ENCODE results near the gene TEX13A. TPM values are rescaled to one million over a fixed set of nuclear protein-coding genes. Genes with fewer than 3 reads are reported as not detected.
"Not testable (repeated sequence)": the region's sequence is repeated elsewhere in the genome, so short reads cannot be mapped to it uniquely, and the experiment has no call there.

The TEX13A gene
- total and polyA plus RNA-seq, 4 donors, result not detected

DNA sequence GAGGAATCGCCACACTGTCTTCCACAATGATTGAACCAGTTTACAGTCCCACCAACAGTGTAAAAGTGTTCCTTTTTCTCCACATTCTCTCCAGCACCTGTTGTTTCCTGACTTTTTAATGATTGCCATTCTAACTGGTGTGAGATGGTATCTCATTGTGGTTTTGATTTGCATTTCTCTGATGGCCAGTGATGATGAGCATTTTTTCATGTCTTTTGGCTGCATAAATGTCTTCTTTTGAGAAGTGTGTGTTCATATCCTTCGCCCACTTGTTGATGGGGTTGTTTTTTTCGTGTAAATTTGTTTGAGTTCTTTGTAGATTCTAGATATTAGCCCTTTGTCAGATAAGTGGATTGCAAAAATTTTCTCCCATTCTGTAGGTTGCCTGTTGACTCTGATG lies 16.9 kb upstream of the TEX13A start:
- ATAC-seq (ENCODE audit: low FRiP score); intact Hi-C loops (cut with DNase I); H3K36me3 ChIP-seq (ENCODE audit: control insufficient read depth in 1 of 2, insufficient read depth in 2 of 2, low read length in 1 of 2): not testable (repeated sequence)

DNA sequence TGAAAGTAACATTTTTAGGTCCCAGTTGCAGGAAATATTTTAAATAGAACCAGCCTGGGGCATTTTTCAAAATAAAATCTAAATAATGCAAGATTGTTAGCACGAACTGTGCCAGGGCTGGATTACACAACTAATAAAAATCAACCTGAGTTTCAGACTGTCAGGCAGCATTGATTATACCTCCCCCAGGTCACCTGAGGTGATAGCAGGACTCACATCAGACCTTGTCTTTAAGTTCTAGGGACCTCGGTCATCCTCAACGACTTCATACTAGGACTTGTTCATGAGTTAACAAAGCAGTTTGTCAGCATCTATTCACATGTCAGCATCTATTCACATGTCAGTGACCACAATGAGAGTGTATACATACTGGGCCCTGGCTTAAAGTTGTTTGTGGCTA lies 8.7 kb upstream of the TEX13A start:
- H3K27me3 ChIP-seq (ENCODE audit: control insufficient read depth in 1 of 2, insufficient read depth in 2 of 2, low read length in 1 of 2), result no peaks in the 10 kb centered on the region
- no peak overlapping the region for H3K27ac ChIP-seq (ENCODE audit: low read depth in 1 of 2, low read length in 2 of 2)
- no peak overlapping the region for H3K4me3 ChIP-seq (ENCODE audit: low read length in 2 of 2)
- ATAC-seq (ENCODE audit: low FRiP score) (no peak), DNase-seq (no peak)
- no peaks in the 10 kb centered on the region for H3K36me3 ChIP-seq (ENCODE audit: control insufficient read depth in 1 of 2, insufficient read depth in 2 of 2, low read length in 1 of 2)
- WGBS, 2 donors, result 66 to 79% methylated on average over 3 of the region's 3 CpGs
- H3K4me1 ChIP-seq (ENCODE audit: control insufficient read depth in 1 of 2, insufficient read depth in 2 of 2, low read length in 2 of 2), result no peaks in the 10 kb centered on the region
- intact Hi-C loops (cut with DNase I), result no loop called here
- no peaks in the 10 kb centered on the region for H3K9me3 ChIP-seq (ENCODE audit: control insufficient read depth, low read length)

More for the DNA sequence above, 16.9 kb upstream of the TEX13A start:
- H3K4me3 ChIP-seq (ENCODE audit: low read length in 2 of 2); H3K27me3 ChIP-seq (ENCODE audit: control insufficient read depth in 1 of 2, insufficient read depth in 2 of 2, low read length in 1 of 2); DNase-seq; H3K4me1 ChIP-seq (ENCODE audit: control insufficient read depth in 1 of 2, insufficient read depth in 2 of 2, low read length in 2 of 2); H3K9me3 ChIP-seq (ENCODE audit: control insufficient read depth, low read length); H3K27ac ChIP-seq (ENCODE audit: low read depth in 1 of 2, low read length in 2 of 2): not testable (repeated sequence)
- 76 to 82% methylated on average over 3 of the region's 3 CpGs for WGBS, 2 donors

DNA sequence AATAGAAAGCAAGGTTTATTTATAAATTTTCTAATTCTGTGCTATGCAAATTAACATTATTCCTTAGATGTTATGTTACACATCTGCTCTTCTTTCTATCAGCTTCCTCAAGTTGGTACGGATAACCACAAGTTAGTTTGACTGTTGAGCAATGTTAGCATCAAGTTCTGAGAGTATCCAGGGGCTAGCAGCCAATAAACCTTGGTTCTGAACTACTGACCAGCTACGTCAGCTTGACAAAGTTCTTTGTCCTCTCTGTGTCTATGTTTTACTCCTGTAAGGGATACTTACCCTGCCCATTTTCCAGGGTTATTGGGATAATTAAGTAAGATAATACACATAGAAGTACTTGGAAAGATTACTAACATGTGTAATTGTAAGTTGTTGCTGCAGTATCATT lies 8.1 kb upstream of the TEX13A start:
- DNase-seq, result no peak
- no peaks in the 10 kb centered on the region for H3K9me3 ChIP-seq (ENCODE audit: control insufficient read depth, low read length)
- H3K4me3 ChIP-seq (ENCODE audit: low read length in 2 of 2), result no peak overlapping the region
- H3K27ac ChIP-seq (ENCODE audit: low read depth in 1 of 2, low read length in 2 of 2), result no peak overlapping the region
- no peak for ATAC-seq (ENCODE audit: low FRiP score)
- H3K27me3 ChIP-seq (ENCODE audit: control insufficient read depth in 1 of 2, insufficient read depth in 2 of 2, low read length in 1 of 2), result no peaks in the 10 kb centered on the region
- H3K36me3 ChIP-seq (ENCODE audit: control insufficient read depth in 1 of 2, insufficient read depth in 2 of 2, low read length in 1 of 2), result no peaks in the 10 kb centered on the region
- 69 to 73% methylated on average over 2 of the region's 2 CpGs for WGBS, 2 donors
- no peaks in the 10 kb centered on the region for H3K4me1 ChIP-seq (ENCODE audit: control insufficient read depth in 1 of 2, insufficient read depth in 2 of 2, low read length in 2 of 2)
- intact Hi-C loops (cut with DNase I), result no loop called here

- DNase-seq, result no peak
- Histone ChIP-seq H3K4me1 (ENCODE audit: control insufficient read depth in 1 of 2, insufficient read depth in 2 of 2, low read length in 2 of 2) (no peaks in the 10 kb centered on the region), H3K9me3 (ENCODE audit: control insufficient read depth, low read length) (no peaks in the 10 kb centered on the region), H3K27me3 (ENCODE audit: control insufficient read depth in 1 of 2, insufficient read depth in 2 of 2, low read length in 1 of 2) (no peaks in the 10 kb centered on the region), H3K27ac (ENCODE audit: low read depth in 1 of 2, low read length in 2 of 2) (no peak overlapping the region), H3K4me3 (ENCODE audit: low read length in 2 of 2) (no peak overlapping the region), H3K36me3 (ENCODE audit: control insufficient read depth in 1 of 2, insufficient read depth in 2 of 2, low read length in 1 of 2) (no peaks in the 10 kb centered on the region)
- ATAC-seq (ENCODE audit: low FRiP score), result no peak
- intact Hi-C loops (cut with DNase I), result no loop called here
- 66 to 77% methylated on average over 5 of the region's 5 CpGs for WGBS, 2 donors
Measured at GRCh38 chrX:105226499-105226898, 6.0 kb upstream of the TEX13A start.

- intact Hi-C loops (cut with DNase I), result no loop called here
- Histone ChIP-seq H3K4me1 (ENCODE audit: control insufficient read depth in 1 of 2, insufficient read depth in 2 of 2, low read length in 2 of 2) (no peaks in the 10 kb centered on the region), H3K27ac (ENCODE audit: low read depth in 1 of 2, low read length in 2 of 2) (no peak overlapping the region), H3K36me3 (ENCODE audit: control insufficient read depth in 1 of 2, insufficient read depth in 2 of 2, low read length in 1 of 2) (no peaks in the 10 kb centered on the region), H3K27me3 (ENCODE audit: control insufficient read depth in 1 of 2, insufficient read depth in 2 of 2, low read length in 1 of 2) (no peaks in the 10 kb centered on the region), H3K9me3 (ENCODE audit: control insufficient read depth, low read length) (no peaks in the 10 kb centered on the region), H3K4me3 (ENCODE audit: low read length in 2 of 2) (no peak overlapping the region)
- ATAC-seq (ENCODE audit: low FRiP score), result no peak
- WGBS, 2 donors, result 51 to 55% methylated on average over 3 of the region's 3 CpGs
- no peak for DNase-seq
Measured at GRCh38 chrX:105221374-105221773, 880 bp upstream of the TEX13A start.

DNA sequence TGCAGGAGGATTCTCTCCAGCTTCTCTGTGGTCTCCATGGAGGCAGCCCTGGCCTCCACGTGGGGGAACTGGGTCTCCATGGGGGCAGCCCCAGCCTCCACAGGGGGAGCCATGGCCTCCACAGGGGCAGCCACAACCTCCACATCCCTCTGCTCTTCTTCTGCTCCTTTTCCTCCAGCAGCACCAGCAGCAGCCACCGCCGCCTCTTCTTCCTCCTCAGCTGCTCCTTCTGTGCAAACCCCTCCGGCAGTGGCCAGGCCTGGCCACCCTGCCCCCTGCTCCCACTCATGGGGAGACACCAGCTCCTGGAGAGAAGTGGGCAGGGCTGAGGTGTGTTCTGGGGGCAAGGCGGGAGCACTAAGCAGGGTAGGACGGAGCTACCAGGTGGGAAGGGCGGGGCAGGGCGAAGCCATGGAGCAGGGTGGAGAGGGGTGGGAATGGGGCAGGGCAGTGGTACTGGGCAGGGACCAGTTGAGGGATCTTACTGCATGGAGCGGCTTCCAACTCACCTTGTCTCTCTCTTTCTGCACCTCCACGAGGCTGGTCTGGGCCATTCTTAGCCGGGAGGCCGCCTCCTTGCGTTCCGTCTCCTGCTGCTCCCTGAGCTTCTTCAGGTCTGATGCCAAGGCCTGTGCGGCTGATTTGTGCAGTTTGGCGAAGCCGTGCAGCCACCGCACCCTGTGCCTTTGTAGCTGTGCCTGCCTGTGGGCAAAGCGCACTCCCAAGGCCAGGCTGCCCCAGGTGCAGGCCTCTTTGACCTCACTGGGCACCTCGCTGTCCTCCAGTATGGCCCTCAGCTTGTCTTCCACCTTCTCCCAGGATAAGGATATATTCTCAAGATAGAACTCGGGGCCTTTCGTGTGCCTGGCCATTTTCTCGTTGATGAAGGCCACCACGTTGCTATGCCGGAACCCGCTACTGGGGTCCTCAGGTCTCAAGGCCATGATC lies 766 bp downstream of the TEX13A start:
- no peaks in the 10 kb centered on the region for H3K36me3 ChIP-seq (ENCODE audit: control insufficient read depth in 1 of 2, insufficient read depth in 2 of 2, low read length in 1 of 2)
- WGBS, 2 donors, result 87 to 94% methylated on average over 22 to 26 of the region's 26 CpGs
- H3K27me3 ChIP-seq (ENCODE audit: control insufficient read depth in 1 of 2, insufficient read depth in 2 of 2, low read length in 1 of 2), result no peaks in the 10 kb centered on the region
- H3K4me1 ChIP-seq (ENCODE audit: control insufficient read depth in 1 of 2, insufficient read depth in 2 of 2, low read length in 2 of 2), result no peaks in the 10 kb centered on the region
- no peak overlapping the region for H3K4me3 ChIP-seq (ENCODE audit: low read length in 2 of 2)
- DNase-seq (peak in 1 of 2 donors; percentile 67), ATAC-seq (ENCODE audit: low FRiP score) (peak; percentile 41)
- no peak overlapping the region for H3K27ac ChIP-seq (ENCODE audit: low read depth in 1 of 2, low read length in 2 of 2)
- intact Hi-C loops (cut with DNase I), result no loop called here
- H3K9me3 ChIP-seq (ENCODE audit: control insufficient read depth, low read length), result no peaks in the 10 kb centered on the region

DNA sequence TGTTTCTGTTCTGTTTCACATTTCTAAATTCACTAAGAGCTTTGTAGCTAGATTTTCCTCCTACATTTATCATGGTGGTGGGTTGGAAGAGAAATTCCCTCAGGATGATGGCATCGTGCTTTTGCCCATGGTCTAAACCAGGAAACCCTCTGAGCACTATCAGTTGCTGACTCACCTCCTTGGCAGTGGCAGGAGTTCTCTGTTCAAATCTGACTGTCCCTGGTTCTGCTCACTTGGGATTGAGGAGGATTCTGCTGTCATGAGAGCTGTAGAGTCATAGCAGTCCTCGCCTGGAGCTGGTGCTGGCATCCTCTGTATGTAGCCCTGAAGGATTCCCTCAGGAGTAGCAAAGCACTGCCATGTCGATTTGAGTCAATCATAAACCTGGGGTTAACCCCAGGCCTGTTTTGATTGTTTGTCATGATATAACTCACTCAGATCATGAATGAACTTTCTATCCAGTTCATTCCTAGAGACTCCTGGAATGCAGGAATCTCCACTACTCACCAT lies 9.4 kb downstream of the TEX13A start:
- intact Hi-C loops (cut with DNase I), result no loop called here
- no peaks in the 10 kb centered on the region for H3K4me1 ChIP-seq (ENCODE audit: control insufficient read depth in 1 of 2, insufficient read depth in 2 of 2, low read length in 2 of 2)
- no peaks in the 10 kb centered on the region for H3K36me3 ChIP-seq (ENCODE audit: control insufficient read depth in 1 of 2, insufficient read depth in 2 of 2, low read length in 1 of 2)
- 65 to 76% methylated on average over 3 of the region's 3 CpGs for WGBS, 2 donors
- ATAC-seq (ENCODE audit: low FRiP score), result no peak
- no peak overlapping the region for H3K27ac ChIP-seq (ENCODE audit: low read depth in 1 of 2, low read length in 2 of 2)
- no peaks in the 10 kb centered on the region for H3K9me3 ChIP-seq (ENCODE audit: control insufficient read depth, low read length)
- no peak overlapping the region for H3K4me3 ChIP-seq (ENCODE audit: low read length in 2 of 2)
- H3K27me3 ChIP-seq (ENCODE audit: control insufficient read depth in 1 of 2, insufficient read depth in 2 of 2, low read length in 1 of 2), result no peaks in the 10 kb centered on the region
- no peak for DNase-seq

DNA sequence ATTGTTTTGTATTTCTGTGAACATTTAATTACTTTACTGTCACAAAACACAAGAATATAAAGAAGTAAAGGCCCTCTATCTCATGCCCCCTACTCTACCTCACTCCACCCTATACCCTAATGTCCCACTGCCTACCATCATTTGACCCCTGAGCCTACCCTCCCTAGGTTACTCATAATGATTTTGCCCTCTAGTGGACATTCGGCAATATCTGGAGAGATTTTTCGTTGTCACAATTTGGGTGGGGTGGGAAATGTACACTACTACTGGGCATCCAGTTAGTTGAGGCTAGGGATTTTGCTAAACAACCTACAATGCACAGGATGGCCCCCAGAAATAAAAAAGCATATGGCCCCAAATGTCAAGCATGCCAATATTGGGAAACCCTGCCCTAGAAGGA lies 10.2 kb downstream of the TEX13A start:
- H3K27me3 ChIP-seq (ENCODE audit: control insufficient read depth in 1 of 2, insufficient read depth in 2 of 2, low read length in 1 of 2), result no peaks in the 10 kb centered on the region
- intact Hi-C loops (cut with DNase I), result no loop called here
- 76 to 91% methylated on average over 2 of the region's 2 CpGs for WGBS, 2 donors
- H3K4me3 ChIP-seq (ENCODE audit: low read length in 2 of 2), result no peak overlapping the region
- DNase-seq (no peak), ATAC-seq (ENCODE audit: low FRiP score) (no peak)
- H3K36me3 ChIP-seq (ENCODE audit: control insufficient read depth in 1 of 2, insufficient read depth in 2 of 2, low read length in 1 of 2), result no peaks in the 10 kb centered on the region
- no peaks in the 10 kb centered on the region for H3K9me3 ChIP-seq (ENCODE audit: control insufficient read depth, low read length)
- no peaks in the 10 kb centered on the region for H3K4me1 ChIP-seq (ENCODE audit: control insufficient read depth in 1 of 2, insufficient read depth in 2 of 2, low read length in 2 of 2)
- no peak overlapping the region for H3K27ac ChIP-seq (ENCODE audit: low read depth in 1 of 2, low read length in 2 of 2)

DNA sequence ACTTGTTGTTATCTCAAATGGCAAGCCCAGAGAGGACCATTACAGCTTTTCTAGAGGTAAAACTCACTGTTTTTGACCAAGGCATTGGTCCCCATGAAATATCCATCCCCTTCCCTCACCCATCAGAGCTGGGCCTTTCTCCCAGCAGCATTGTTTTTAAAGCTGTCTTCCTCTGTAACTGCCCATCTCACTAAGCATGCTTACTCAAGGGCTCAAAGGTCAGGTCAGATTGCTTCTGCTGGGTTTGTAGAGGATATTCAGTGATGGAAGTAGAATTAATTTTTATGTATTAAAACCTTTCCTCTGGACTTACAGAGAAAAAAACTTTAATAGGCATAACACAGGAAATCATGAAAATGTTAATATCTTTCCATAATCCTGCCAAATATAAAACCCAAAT lies 11.1 kb downstream of the TEX13A start:
- H3K27ac ChIP-seq (ENCODE audit: low read depth in 1 of 2, low read length in 2 of 2), result no peak overlapping the region
- H3K27me3 ChIP-seq (ENCODE audit: control insufficient read depth in 1 of 2, insufficient read depth in 2 of 2, low read length in 1 of 2), result no peaks in the 10 kb centered on the region
- H3K4me1 ChIP-seq (ENCODE audit: control insufficient read depth in 1 of 2, insufficient read depth in 2 of 2, low read length in 2 of 2), result no peaks in the 10 kb centered on the region
- H3K9me3 ChIP-seq (ENCODE audit: control insufficient read depth, low read length), result no peaks in the 10 kb centered on the region
- intact Hi-C loops (cut with DNase I), result no loop called here
- no peak for ATAC-seq (ENCODE audit: low FRiP score)
- no peak overlapping the region for H3K4me3 ChIP-seq (ENCODE audit: low read length in 2 of 2)
- H3K36me3 ChIP-seq (ENCODE audit: control insufficient read depth in 1 of 2, insufficient read depth in 2 of 2, low read length in 1 of 2), result no peaks in the 10 kb centered on the region
- DNase-seq, result no peak
